ENCODE results near the gene SDK1.

Gene SDK1

DNA sequence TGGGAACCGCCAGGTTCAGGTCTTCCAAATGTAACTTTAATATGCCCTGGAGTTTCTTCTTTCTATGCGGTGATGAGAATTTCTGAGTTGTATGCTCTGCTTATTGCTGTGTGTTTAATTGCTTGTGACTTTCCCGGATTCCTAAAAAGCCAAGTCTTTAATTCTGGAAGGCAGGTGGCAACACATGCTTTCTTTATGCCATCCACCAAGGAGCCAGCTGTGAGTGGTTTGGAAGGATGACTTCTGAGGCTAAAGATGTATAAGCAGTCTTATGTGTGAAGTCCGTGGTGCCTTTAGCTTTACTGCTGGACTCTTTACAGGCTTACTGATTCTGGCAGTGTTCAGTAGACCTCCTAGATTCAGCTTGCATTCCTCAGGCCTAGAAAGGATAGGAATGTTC lies 3.1 kb downstream of the SDK1 start (continued):
- TF ChIP-seq ZNF488 (tag by site-specific recombination; IDR thresholded peaks at IDR 0.05) (no peak), HOXA7 (CRISPR knock-in tag; IDR thresholded peaks at IDR 0.05; ENCODE audit: borderline replicate concordance) (no peak), GLIS1 (tag by site-specific recombination; IDR thresholded peaks at IDR 0.05) (no peak)

DNA sequence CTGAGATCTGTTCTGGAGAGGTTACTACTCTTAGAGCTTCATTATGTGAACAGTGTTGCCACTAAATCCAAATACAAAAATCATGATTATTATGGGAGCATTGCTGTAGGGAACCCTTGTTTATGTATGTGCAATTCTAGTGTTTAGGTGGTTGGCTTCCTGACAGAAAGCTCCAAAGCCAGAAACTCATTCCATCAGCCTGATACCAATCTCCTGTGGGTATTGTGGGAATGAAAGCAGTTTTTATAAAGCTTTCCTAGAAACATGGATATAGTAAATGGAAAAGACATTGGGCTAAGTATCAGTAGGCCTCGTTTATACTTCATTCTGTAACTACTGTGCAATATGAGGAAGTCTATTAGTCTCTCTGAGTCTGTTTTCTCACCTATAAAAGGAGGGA lies 6.4 kb downstream of the SDK1 start:
- H3K9me3 ChIP-seq (ENCODE audit: control insufficient read depth, insufficient read depth, low read depth, low read length), result no peaks in the 10 kb centered on the region
- no peak overlapping the region for H3K4me3 ChIP-seq (ENCODE audit: low read depth, low read length)
- ChIA-PET CTCF (interaction anchor here (0.5 kb wide), 1 partner anchor 22 kb away, joined by 3 read pairs; no protein-coding TSS in a partner anchor), POLR2A (no interaction called here)
- TF ChIP-seq ZNF521 (tag by site-specific recombination; IDR thresholded peaks at IDR 0.05), result no peak
- TF ChIP-seq ZNF155 (tag by site-specific recombination; IDR thresholded peaks at IDR 0.05), result no peak
- TF ChIP-seq SCRT2 (tag by site-specific recombination; IDR thresholded peaks at IDR 0.05), result no peak
- TF ChIP-seq, protein P1, sequence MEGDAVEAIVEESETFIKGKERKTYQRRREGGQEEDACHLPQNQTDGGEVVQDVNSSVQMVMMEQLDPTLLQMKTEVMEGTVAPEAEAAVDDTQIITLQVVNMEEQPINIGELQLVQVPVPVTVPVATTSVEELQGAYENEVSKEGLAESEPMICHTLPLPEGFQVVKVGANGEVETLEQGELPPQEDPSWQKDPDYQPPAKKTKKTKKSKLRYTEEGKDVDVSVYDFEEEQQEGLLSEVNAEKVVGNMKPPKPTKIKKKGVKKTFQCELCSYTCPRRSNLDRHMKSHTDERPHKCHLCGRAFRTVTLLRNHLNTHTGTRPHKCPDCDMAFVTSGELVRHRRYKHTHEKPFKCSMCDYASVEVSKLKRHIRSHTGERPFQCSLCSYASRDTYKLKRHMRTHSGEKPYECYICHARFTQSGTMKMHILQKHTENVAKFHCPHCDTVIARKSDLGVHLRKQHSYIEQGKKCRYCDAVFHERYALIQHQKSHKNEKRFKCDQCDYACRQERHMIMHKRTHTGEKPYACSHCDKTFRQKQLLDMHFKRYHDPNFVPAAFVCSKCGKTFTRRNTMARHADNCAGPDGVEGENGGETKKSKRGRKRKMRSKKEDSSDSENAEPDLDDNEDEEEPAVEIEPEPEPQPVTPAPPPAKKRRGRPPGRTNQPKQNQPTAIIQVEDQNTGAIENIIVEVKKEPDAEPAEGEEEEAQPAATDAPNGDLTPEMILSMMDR (tag by site-specific recombination; IDR thresholded peaks at IDR 0.05), result no peak
- H3K36me3 ChIP-seq (ENCODE audit: control insufficient read depth in 2 of 2, insufficient read depth in 1 of 2, low read length in 2 of 2), result no peaks in the 10 kb centered on the region
- H3K27ac ChIP-seq (ENCODE audit: extremely low read depth, low read depth, low read length), result no peak overlapping the region
- H3K4me1 ChIP-seq (ENCODE audit: control insufficient read depth, insufficient read depth, low read length), result peaks cover 8% of the 10 kb centered on the region; the same call in 1 of the 2 replicates

DNA sequence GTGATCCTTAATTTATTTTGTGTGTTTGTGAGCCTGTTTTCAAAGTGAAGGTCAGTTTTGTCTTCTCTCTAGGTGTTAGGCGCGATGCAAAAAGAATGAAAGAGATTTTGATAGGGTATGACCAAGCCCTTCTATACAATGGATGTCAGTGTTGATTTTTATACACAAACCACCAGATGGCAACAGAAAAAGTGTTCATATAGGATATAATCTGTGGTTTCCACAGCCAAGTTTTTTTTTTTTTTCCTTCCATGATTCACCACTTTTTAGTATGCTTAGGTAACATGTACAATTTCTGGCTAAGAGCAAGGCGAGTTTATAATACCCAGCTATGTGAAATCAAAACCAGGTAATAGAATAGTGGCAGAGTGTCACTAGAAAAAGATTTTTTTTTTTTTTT lies 8.1 kb downstream of the SDK1 start:
- Histone ChIP-seq H3K4me3 (ENCODE audit: low read depth, low read length) (no peak overlapping the region), H3K9me3 (ENCODE audit: control insufficient read depth, insufficient read depth, low read depth, low read length) (no peaks in the 10 kb centered on the region), H3K36me3 (ENCODE audit: control insufficient read depth in 2 of 2, insufficient read depth in 1 of 2, low read length in 2 of 2) (no peaks in the 10 kb centered on the region), H3K27ac (ENCODE audit: extremely low read depth, low read depth, low read length) (no peak overlapping the region), H3K4me1 (ENCODE audit: control insufficient read depth, insufficient read depth, low read length) (peaks cover 8% of the 10 kb centered on the region; the same call in 1 of the 2 replicates)
- ChIA-PET CTCF (interaction anchor here (0.6 to 1.6 kb wide), 4 partner anchors 14 to 1170 kb away, joined by 3 to 4 read pairs (median 4); no protein-coding TSS in a partner anchor), POLR2A (no interaction called here)
- TF ChIP-seq ZNF624 (tag by site-specific recombination; IDR thresholded peaks at IDR 0.05) (no peak), SCRT2 (tag by site-specific recombination; IDR thresholded peaks at IDR 0.05) (0 out of 2 replicates have a peak, but pooled peaks have one; percentile 9)
- TF ChIP-seq, protein P2, sequence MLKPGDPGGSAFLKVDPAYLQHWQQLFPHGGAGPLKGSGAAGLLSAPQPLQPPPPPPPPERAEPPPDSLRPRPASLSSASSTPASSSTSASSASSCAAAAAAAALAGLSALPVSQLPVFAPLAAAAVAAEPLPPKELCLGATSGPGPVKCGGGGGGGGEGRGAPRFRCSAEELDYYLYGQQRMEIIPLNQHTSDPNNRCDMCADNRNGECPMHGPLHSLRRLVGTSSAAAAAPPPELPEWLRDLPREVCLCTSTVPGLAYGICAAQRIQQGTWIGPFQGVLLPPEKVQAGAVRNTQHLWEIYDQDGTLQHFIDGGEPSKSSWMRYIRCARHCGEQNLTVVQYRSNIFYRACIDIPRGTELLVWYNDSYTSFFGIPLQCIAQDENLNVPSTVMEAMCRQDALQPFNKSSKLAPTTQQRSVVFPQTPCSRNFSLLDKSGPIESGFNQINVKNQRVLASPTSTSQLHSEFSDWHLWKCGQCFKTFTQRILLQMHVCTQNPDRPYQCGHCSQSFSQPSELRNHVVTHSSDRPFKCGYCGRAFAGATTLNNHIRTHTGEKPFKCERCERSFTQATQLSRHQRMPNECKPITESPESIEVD (tag by site-specific recombination; IDR thresholded peaks at IDR 0.05), result 0 out of 2 replicates have a peak, but pooled peaks have one; percentile 8

- ChIA-PET CTCF (interaction anchor here (0.6 to 1.6 kb wide), 2 partner anchors 16 to 1169 kb away, joined by 3 to 4 read pairs; no protein-coding TSS in a partner anchor), POLR2A (no interaction called here)
- Histone ChIP-seq H3K36me3 (ENCODE audit: control insufficient read depth in 2 of 2, insufficient read depth in 1 of 2, low read length in 2 of 2) (no peaks in the 10 kb centered on the region), H3K27ac (ENCODE audit: extremely low read depth, low read depth, low read length) (no peak overlapping the region), H3K9me3 (ENCODE audit: control insufficient read depth, insufficient read depth, low read depth, low read length) (no peaks in the 10 kb centered on the region), H3K4me1 (ENCODE audit: control insufficient read depth, insufficient read depth, low read length) (peaks cover 8% of the 10 kb centered on the region; the same call in 1 of the 2 replicates), H3K4me3 (ENCODE audit: low read depth, low read length) (no peak overlapping the region)
- TF ChIP-seq, protein P3, sequence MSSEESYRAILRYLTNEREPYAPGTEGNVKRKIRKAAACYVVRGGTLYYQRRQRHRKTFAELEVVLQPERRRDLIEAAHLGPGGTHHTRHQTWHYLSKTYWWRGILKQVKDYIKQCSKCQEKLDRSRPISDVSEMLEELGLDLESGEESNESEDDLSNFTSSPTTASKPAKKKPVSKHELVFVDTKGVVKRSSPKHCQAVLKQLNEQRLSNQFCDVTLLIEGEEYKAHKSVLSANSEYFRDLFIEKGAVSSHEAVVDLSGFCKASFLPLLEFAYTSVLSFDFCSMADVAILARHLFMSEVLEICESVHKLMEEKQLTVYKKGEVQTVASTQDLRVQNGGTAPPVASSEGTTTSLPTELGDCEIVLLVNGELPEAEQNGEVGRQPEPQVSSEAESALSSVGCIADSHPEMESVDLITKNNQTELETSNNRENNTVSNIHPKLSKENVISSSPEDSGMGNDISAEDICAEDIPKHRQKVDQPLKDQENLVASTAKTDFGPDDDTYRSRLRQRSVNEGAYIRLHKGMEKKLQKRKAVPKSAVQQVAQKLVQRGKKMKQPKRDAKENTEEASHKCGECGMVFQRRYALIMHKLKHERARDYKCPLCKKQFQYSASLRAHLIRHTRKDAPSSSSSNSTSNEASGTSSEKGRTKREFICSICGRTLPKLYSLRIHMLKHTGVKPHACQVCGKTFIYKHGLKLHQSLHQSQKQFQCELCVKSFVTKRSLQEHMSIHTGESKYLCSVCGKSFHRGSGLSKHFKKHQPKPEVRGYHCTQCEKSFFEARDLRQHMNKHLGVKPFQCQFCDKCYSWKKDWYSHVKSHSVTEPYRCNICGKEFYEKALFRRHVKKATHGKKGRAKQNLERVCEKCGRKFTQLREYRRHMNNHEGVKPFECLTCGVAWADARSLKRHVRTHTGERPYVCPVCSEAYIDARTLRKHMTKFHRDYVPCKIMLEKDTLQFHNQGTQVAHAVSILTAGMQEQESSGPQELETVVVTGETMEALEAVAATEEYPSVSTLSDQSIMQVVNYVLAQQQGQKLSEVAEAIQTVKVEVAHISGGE (tag by site-specific recombination; conservative IDR thresholded peaks at IDR 0.05; ENCODE audit: low read depth), result no peak
- TF ChIP-seq ZNF184 (tag by site-specific recombination; IDR thresholded peaks at IDR 0.05) (no peak), ZNF114 (tag by site-specific recombination; IDR thresholded peaks at IDR 0.05) (no peak), ZNF843 (tag by site-specific recombination; IDR thresholded peaks at IDR 0.05) (no peak), ZNF248 (tag by site-specific recombination; IDR thresholded peaks at IDR 0.05) (no peak), ZSCAN30 (tag by site-specific recombination; IDR thresholded peaks at IDR 0.05) (no peak), ZNF16 (tag by site-specific recombination; IDR thresholded peaks at IDR 0.05; ENCODE audit: low read depth) (no peak), ZNF266 (tag by site-specific recombination; IDR thresholded peaks at IDR 0.05; ENCODE audit: low read depth) (no peak)
- TF ChIP-seq, protein P4, sequence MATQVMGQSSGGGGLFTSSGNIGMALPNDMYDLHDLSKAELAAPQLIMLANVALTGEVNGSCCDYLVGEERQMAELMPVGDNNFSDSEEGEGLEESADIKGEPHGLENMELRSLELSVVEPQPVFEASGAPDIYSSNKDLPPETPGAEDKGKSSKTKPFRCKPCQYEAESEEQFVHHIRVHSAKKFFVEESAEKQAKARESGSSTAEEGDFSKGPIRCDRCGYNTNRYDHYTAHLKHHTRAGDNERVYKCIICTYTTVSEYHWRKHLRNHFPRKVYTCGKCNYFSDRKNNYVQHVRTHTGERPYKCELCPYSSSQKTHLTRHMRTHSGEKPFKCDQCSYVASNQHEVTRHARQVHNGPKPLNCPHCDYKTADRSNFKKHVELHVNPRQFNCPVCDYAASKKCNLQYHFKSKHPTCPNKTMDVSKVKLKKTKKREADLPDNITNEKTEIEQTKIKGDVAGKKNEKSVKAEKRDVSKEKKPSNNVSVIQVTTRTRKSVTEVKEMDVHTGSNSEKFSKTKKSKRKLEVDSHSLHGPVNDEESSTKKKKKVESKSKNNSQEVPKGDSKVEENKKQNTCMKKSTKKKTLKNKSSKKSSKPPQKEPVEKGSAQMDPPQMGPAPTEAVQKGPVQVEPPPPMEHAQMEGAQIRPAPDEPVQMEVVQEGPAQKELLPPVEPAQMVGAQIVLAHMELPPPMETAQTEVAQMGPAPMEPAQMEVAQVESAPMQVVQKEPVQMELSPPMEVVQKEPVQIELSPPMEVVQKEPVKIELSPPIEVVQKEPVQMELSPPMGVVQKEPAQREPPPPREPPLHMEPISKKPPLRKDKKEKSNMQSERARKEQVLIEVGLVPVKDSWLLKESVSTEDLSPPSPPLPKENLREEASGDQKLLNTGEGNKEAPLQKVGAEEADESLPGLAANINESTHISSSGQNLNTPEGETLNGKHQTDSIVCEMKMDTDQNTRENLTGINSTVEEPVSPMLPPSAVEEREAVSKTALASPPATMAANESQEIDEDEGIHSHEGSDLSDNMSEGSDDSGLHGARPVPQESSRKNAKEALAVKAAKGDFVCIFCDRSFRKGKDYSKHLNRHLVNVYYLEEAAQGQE (tag by site-specific recombination; IDR thresholded peaks at IDR 0.05), result no peak
These were observed 8.9 kb downstream of the SDK1 start for GRCh38 chr7:3309956-3310355.

All from HEK293 (cell line).